Measurements from ENCODE around the gene ETF1. TPM values are rescaled to one million over a fixed set of nuclear protein-coding genes. Genes with fewer than 3 reads are reported as not detected.

Gene ETF1
- total and polyA plus RNA-seq, 9 of the 15 experiments (the other 6 are each of a cell fraction or from before 2014, with no cell fraction given), result 53.7 to 209 (median 164) TPM

- TF ChIP-seq ADNP (tag; IDR thresholded peaks at IDR 0.05) (no peak), MBD2 (IDR thresholded peaks at IDR 0.05; ENCODE audit: borderline replicate concordance, low read depth) (no peak), TCF7 (IDR thresholded peaks at IDR 0.05; ENCODE audit: borderline replicate concordance) (no peak), ZNF408 (CRISPR knock-in tag; IDR thresholded peaks at IDR 0.05; ENCODE audit: low read depth) (no peak), HMGN3 (IDR thresholded peaks at IDR 0.05; ENCODE audit: borderline replicate concordance, extremely low read depth, insufficient read length, low read depth, low read length) (peak; percentile 7), ZNF696 (CRISPR knock-in tag; conservative IDR thresholded peaks at IDR 0.05) (no peak), ELK1 (CRISPR knock-in tag; IDR thresholded peaks at IDR 0.05) (no peak), PHB (CRISPR knock-in tag; IDR thresholded peaks at IDR 0.05) (0 out of 2 replicates have a peak, but pooled peaks have one; percentile 40), ZNF239 (CRISPR knock-in tag; IDR thresholded peaks at IDR 0.05) (no peak), HMG20A (CRISPR knock-in tag; conservative IDR thresholded peaks at IDR 0.05) (no peak), ZFP1 (CRISPR knock-in tag; IDR thresholded peaks at IDR 0.05) (no peak), TAF1 (IDR thresholded peaks at IDR 0.05; ENCODE audit: control insufficient read depth, extremely low read depth, insufficient read depth, low read length, severe bottlenecking) (no peak), ETV6 (IDR thresholded peaks at IDR 0.05; ENCODE audit: borderline replicate concordance in 1 of 2, low read depth in 2 of 2, low read length in 1 of 2) (no peak), ETV6 (CRISPR knock-in tag; IDR thresholded peaks at IDR 0.05; ENCODE audit: borderline replicate concordance) (no peak), PHF20 (IDR thresholded peaks at IDR 0.05; ENCODE audit: partially characterized antibody) (peak; percentile 16)
- TF ChIP-seq, protein P1, sequence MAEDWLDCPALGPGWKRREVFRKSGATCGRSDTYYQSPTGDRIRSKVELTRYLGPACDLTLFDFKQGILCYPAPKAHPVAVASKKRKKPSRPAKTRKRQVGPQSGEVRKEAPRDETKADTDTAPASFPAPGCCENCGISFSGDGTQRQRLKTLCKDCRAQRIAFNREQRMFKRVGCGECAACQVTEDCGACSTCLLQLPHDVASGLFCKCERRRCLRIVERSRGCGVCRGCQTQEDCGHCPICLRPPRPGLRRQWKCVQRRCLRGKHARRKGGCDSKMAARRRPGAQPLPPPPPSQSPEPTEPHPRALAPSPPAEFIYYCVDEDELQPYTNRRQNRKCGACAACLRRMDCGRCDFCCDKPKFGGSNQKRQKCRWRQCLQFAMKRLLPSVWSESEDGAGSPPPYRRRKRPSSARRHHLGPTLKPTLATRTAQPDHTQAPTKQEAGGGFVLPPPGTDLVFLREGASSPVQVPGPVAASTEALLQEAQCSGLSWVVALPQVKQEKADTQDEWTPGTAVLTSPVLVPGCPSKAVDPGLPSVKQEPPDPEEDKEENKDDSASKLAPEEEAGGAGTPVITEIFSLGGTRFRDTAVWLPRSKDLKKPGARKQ (CRISPR knock-in tag; IDR thresholded peaks at IDR 0.05), result no peak
- TF ChIP-seq, protein P2, sequence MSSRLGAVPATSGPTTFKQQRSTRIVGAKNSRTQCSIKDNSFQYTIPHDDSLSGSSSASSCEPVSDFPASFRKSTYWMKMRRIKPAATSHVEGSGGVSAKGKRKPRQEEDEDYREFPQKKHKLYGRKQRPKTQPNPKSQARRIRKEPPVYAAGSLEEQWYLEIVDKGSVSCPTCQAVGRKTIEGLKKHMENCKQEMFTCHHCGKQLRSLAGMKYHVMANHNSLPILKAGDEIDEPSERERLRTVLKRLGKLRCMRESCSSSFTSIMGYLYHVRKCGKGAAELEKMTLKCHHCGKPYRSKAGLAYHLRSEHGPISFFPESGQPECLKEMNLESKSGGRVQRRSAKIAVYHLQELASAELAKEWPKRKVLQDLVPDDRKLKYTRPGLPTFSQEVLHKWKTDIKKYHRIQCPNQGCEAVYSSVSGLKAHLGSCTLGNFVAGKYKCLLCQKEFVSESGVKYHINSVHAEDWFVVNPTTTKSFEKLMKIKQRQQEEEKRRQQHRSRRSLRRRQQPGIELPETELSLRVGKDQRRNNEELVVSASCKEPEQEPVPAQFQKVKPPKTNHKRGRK (tag; IDR thresholded peaks at IDR 0.05), result no peak
- TF ChIP-seq, protein P3, sequence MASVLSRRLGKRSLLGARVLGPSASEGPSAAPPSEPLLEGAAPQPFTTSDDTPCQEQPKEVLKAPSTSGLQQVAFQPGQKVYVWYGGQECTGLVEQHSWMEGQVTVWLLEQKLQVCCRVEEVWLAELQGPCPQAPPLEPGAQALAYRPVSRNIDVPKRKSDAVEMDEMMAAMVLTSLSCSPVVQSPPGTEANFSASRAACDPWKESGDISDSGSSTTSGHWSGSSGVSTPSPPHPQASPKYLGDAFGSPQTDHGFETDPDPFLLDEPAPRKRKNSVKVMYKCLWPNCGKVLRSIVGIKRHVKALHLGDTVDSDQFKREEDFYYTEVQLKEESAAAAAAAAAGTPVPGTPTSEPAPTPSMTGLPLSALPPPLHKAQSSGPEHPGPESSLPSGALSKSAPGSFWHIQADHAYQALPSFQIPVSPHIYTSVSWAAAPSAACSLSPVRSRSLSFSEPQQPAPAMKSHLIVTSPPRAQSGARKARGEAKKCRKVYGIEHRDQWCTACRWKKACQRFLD (CRISPR knock-in tag; IDR thresholded peaks at IDR 0.05), result no peak
- TF ChIP-seq, protein P4, sequence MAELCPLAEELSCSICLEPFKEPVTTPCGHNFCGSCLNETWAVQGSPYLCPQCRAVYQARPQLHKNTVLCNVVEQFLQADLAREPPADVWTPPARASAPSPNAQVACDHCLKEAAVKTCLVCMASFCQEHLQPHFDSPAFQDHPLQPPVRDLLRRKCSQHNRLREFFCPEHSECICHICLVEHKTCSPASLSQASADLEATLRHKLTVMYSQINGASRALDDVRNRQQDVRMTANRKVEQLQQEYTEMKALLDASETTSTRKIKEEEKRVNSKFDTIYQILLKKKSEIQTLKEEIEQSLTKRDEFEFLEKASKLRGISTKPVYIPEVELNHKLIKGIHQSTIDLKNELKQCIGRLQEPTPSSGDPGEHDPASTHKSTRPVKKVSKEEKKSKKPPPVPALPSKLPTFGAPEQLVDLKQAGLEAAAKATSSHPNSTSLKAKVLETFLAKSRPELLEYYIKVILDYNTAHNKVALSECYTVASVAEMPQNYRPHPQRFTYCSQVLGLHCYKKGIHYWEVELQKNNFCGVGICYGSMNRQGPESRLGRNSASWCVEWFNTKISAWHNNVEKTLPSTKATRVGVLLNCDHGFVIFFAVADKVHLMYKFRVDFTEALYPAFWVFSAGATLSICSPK (IDR thresholded peaks at IDR 0.05; ENCODE audit: borderline replicate concordance), result no peak
These were observed 681 bp upstream of the ETF1 start (continued) for GRCh38 chr5:138543730-138544104.
